Ovary (tissue), 3 donors: ENCODE measurements around the gene GRAMD1B.

ENCODE experiments used
- EP300 ChIP-seq: sonication (generic); formaldehyde crosslinking; IDR thresholded peaks from one replicate; pipeline ENCODE4 v1.6.1; 2017; ENCODE audit warnings: antibody characterized with exemption
- POLR2A ChIP-seq: fragments of 450-650 bp; IDR thresholded peaks from one replicate; pipeline ENCODE4 v1.6.1; 2017; ENCODE audit warnings: antibody characterized with exemption, mild to moderate bottlenecking, moderate library complexity
- TF ChIP-seq, protein P1 (sequence below), 3 donors: fragments of 450-650 bp in 2 of 3; fragments of 200-600 bp in 1 of 3; IDR thresholded peaks; one replicate each; pipeline versions ENCODE4 v1.5.1 to v1.8.0; 2016 to 2022; ENCODE audit warnings: antibody characterized with exemption in 3 of 3, mild to moderate bottlenecking in 1 of 3
- donor health status: DM: no; HTN: no; CAD: no.

DNA sequence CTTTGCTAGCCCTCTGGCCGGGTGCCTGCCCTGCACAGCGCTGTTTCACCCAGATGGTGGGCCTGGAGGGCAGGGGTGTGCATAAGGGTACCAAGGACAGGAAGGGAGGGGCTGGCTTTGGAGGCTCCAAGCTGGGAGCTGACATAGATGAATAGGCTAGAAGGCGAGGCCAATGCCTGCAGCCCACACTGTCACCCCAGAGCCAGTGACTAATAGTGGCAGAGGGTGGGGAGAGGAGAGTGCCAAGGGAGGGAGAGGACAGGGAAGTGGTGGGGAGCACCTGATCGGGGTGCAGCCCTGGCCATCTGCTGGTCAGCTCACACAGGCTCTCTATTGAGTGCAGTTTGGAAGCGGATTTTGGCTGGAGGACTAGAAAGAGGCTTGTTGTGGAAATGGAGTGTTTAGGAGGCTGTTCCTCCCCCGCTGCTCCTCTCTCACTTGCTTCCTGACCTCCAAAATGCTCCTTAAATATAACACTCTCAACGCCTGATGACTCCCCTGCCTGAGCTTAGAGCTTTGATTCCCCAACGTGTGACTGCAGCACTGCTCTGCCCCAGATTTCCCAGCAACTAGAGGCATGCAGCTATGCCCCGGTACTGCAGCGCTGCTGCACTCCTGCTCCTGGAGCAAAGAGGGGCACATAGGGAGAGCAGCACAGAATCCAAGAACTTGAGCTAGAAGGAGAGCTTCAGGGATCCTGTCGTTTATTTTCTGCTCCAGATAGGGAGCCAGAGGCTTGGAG is 89.2 kb downstream of the GRAMD1B start:
- TF ChIP-seq, protein P1, sequence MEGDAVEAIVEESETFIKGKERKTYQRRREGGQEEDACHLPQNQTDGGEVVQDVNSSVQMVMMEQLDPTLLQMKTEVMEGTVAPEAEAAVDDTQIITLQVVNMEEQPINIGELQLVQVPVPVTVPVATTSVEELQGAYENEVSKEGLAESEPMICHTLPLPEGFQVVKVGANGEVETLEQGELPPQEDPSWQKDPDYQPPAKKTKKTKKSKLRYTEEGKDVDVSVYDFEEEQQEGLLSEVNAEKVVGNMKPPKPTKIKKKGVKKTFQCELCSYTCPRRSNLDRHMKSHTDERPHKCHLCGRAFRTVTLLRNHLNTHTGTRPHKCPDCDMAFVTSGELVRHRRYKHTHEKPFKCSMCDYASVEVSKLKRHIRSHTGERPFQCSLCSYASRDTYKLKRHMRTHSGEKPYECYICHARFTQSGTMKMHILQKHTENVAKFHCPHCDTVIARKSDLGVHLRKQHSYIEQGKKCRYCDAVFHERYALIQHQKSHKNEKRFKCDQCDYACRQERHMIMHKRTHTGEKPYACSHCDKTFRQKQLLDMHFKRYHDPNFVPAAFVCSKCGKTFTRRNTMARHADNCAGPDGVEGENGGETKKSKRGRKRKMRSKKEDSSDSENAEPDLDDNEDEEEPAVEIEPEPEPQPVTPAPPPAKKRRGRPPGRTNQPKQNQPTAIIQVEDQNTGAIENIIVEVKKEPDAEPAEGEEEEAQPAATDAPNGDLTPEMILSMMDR (IDR thresholded peaks at IDR 0.05), result no peak
- TF ChIP-seq EP300, result no peak
- no peak for TF ChIP-seq POLR2A
